Neural cell (in vitro differentiated cells): Measurements from ENCODE around the gene MAST2. TPM values are rescaled to one million over a fixed set of nuclear protein-coding genes. Genes with fewer than 3 reads are reported as not detected.

Source experiments
- H2AFZ ChIP-seq: fragments of 200-600, 300-800 bp; sonication (generic), shearing (Covaris generic); 2 replicates; pipeline ENCODE4 v1.6.0; 2014; ENCODE audit warnings: low read depth, mild to moderate bottlenecking, antibody characterized with exemption, low read length, moderate library complexity
- H3F3A ChIP-seq: fragments of 200-600 bp; shearing (Covaris generic); 2 replicates; pipeline ENCODE4 v1.6.1; 2016; ENCODE audit warnings: mild to moderate bottlenecking, moderate library complexity, mixed read lengths, antibody characterized with exemption, low read length; ENCODE audit not compliant: insufficient read depth, poor library complexity, severe bottlenecking
- H3K27ac ChIP-seq: fragments of 200-600, 300-800 bp; sonication (generic), shearing (Covaris generic); 2 replicates; pipeline ENCODE4 v1.5.1; 2014; ENCODE audit warnings: mild to moderate bottlenecking, low read length, moderate library complexity
- H3K27me3 ChIP-seq: fragments of 300-800, 200-600 bp; sonication (generic), shearing (Covaris generic); 2 replicates; pipeline ENCODE4 v1.6.0; 2014; ENCODE audit warnings: mild to moderate bottlenecking, low read depth, low read length, moderate library complexity; ENCODE audit not compliant: insufficient read depth
- H3K36me3 ChIP-seq: fragments of 300-800, 200-600 bp; sonication (generic), shearing (Covaris generic); 2 replicates; pipeline ENCODE4 v1.5.1; 2014; ENCODE audit warnings: mild to moderate bottlenecking, antibody characterized with exemption, low read length, moderate library complexity; ENCODE audit not compliant: insufficient read depth
- H3K4me2 ChIP-seq: fragments of 300-800, 200-600 bp; sonication (generic), shearing (Covaris generic); 2 replicates; pipeline ENCODE4 v1.6.0; 2014; ENCODE audit warnings: mild to moderate bottlenecking, low read length
- H3K4me3 ChIP-seq: fragments of 300-800, 200-600 bp; sonication (generic), shearing (Covaris generic); 2 replicates; pipeline ENCODE4 v1.5.1; 2014; ENCODE audit warnings: mild to moderate bottlenecking, low read length, moderate library complexity
- H3K79me2 ChIP-seq: fragments of 200-600 bp; shearing (Covaris generic); replicated peaks from 2 replicates; pipeline ENCODE4 v1.6.0; 2014; ENCODE audit warnings: mild to moderate bottlenecking, low read length, moderate library complexity; ENCODE audit not compliant: insufficient read depth
- H3K9ac ChIP-seq: fragments of 300-800, 200-600 bp; sonication (generic), shearing (Covaris generic); 2 replicates; pipeline ENCODE4 v1.6.1; 2016; ENCODE audit warnings: mild to moderate bottlenecking, low read length, mixed read lengths
- H3K9me2 ChIP-seq: fragments of 200-600 bp; shearing (Covaris generic); 2 replicates; pipeline ENCODE4 v1.6.1; 2016; ENCODE audit warnings: mild to moderate bottlenecking, low read length, mixed read lengths; ENCODE audit not compliant: insufficient read depth
- H3K9me3 ChIP-seq: fragments of 200-600, 300-800 bp; sonication (generic), shearing (Covaris generic); 2 replicates; pipeline ENCODE4 v1.6.1; 2016; ENCODE audit warnings: mild to moderate bottlenecking, mixed run types, low read length, moderate library complexity, mixed read lengths
- H4K20me1 ChIP-seq: fragments of 200-600 bp; shearing (Covaris generic); 2 replicates; pipeline ENCODE4 v1.6.1; 2016; ENCODE audit warnings: mild to moderate bottlenecking, mixed run types; ENCODE audit not compliant: insufficient read depth
- CTCF ChIP-seq: fragments of 450-650 bp; IDR thresholded peaks from 2 replicates; pipeline ENCODE4 v1.5.1; 2014; ENCODE audit warnings: antibody characterized with exemption, mild to moderate bottlenecking, moderate library complexity; ENCODE audit not compliant: poor library complexity, severe bottlenecking
- MXI1 ChIP-seq: fragments of 450-650 bp; conservative IDR thresholded peaks from 2 replicates; pipeline ENCODE4 v1.6.1; 2014; ENCODE audit warnings: antibody characterized with exemption, mild to moderate bottlenecking; ENCODE audit not compliant: poor library complexity, severe bottlenecking
- POLR2AphosphoS5 ChIP-seq: IDR thresholded peaks from 2 replicates; pipeline ENCODE4 v1.6.1; 2012
- RAD21 ChIP-seq: fragments of 450-650 bp; conservative IDR thresholded peaks from 2 replicates; pipeline ENCODE4 v1.6.1; 2014; ENCODE audit warnings: antibody characterized with exemption, mild to moderate bottlenecking, moderate library complexity
- REST ChIP-seq: IDR thresholded peaks from 2 replicates; pipeline ENCODE4 v1.6.1; 2012; ENCODE audit warnings: borderline replicate concordance
- SMC3 ChIP-seq: fragments of 450-650 bp; conservative IDR thresholded peaks from 2 replicates; pipeline ENCODE4 v1.6.1; 2014; ENCODE audit warnings: antibody characterized with exemption, mild to moderate bottlenecking, moderate library complexity; ENCODE audit not compliant: poor library complexity
- TAF1 ChIP-seq: IDR thresholded peaks from 2 replicates; pipeline ENCODE4 v1.6.1; 2012; ENCODE audit warnings: low read depth
- polyA plus RNA-seq: library from polyadenylated mRNA; depleted of rRNA; stranded (reverse); fragments of >200 nt; gene quantifications from 2 replicates; pipeline ENCODE4 v1.2.3, GENCODE V29; 2014

Gene MAST2
- polyA plus RNA-seq, 1 donor from 2014 or later, result 22.2 TPM

- TF ChIP-seq RAD21 (no peak), CTCF (no peak), TAF1 (no peak), MXI1 (no peak), POLR2AphosphoS5 (no peak), SMC3 (no peak), REST (no peak)
- H3K4me2 ChIP-seq, result no peak overlapping the region
- no peak overlapping the region for H3K4me3 ChIP-seq
- H3K79me2 ChIP-seq, result no peaks in the 10 kb centered on the region
- H3K27ac ChIP-seq, result no peak overlapping the region
- H3K9ac ChIP-seq, result no peak overlapping the region
- no peak overlapping the region for H2AFZ ChIP-seq
- no peaks in the 10 kb centered on the region for H3K36me3 ChIP-seq
- no peaks in the 10 kb centered on the region for H3K9me2 ChIP-seq
- H4K20me1 ChIP-seq, result no peaks in the 10 kb centered on the region
- H3F3A ChIP-seq, result no peaks in the 10 kb centered on the region
- H3K9me3 ChIP-seq, result no peaks in the 10 kb centered on the region
- no peaks in the 10 kb centered on the region for H3K27me3 ChIP-seq
These were observed 45.3 kb downstream of the MAST2 start for GRCh38 chr1:45848714-45849113.

- no peaks in the 10 kb centered on the region for H3K9me3 ChIP-seq
- H3K27me3 ChIP-seq, result no peaks in the 10 kb centered on the region
- no peaks in the 10 kb centered on the region for H3K9me2 ChIP-seq
- H3K27ac ChIP-seq, result no peak overlapping the region
- no peak overlapping the region for H3K4me2 ChIP-seq
- no peak for TF ChIP-seq SMC3
- no peak for TF ChIP-seq POLR2AphosphoS5
- TF ChIP-seq RAD21, result no peak
- no peak for TF ChIP-seq TAF1
- no peak for TF ChIP-seq CTCF
- no peak for TF ChIP-seq MXI1
- no peak for TF ChIP-seq REST
- no peak overlapping the region for H2AFZ ChIP-seq
- H3K36me3 ChIP-seq, result no peaks in the 10 kb centered on the region
- H3K4me3 ChIP-seq, result no peak overlapping the region
- no peaks in the 10 kb centered on the region for H3K79me2 ChIP-seq
- no peaks in the 10 kb centered on the region for H4K20me1 ChIP-seq
- no peaks in the 10 kb centered on the region for H3F3A ChIP-seq
- H3K9ac ChIP-seq, result no peak overlapping the region
These were observed 46.6 kb downstream of the MAST2 start for GRCh38 chr1:45850017-45850416.
